ENCODE results near the gene TMEM258.

The TMEM258 gene

GRCh38 chr11:61792310-61793082 lies at the start of gene TMEM258, which contains the start of gene FEN1:
Gene TMEM258, minus strand, starts transcription at chr11:61792599. Its CDS starts 41 bp downstream, at chr11:61792558.
Gene FEN1, plus strand, starts transcription at chr11:61792911. Its CDS starts 2,451 bp downstream, at chr11:61795362.
- DNase-seq (ENCODE audit: low read depth), result peak; percentile 85

- no peak for DNase-seq (ENCODE audit: low read depth)
Measured at GRCh38 chr11:61841636-61842527, 49.5 kb upstream of the TMEM258 start.

- no peak for DNase-seq (ENCODE audit: low read depth)
Measured at GRCh38 chr11:61840371-61840770, 48.0 kb upstream of the TMEM258 start.

GRCh38 chr11:61839742-61840141 lies 47.3 kb upstream of the TMEM258 start:
- DNase-seq (ENCODE audit: low read depth), result no peak

- no peak for DNase-seq (ENCODE audit: low read depth)
Measured at GRCh38 chr11:61838921-61839320, 46.5 kb upstream of the TMEM258 start.

GRCh38 chr11:61838501-61838900 lies 46.1 kb upstream of the TMEM258 start:
- DNase-seq (ENCODE audit: low read depth), result no peak

- no peak for DNase-seq (ENCODE audit: low read depth)
Measured at GRCh38 chr11:61837411-61838005, 45.1 kb upstream of the TMEM258 start.

- DNase-seq (ENCODE audit: low read depth), result no peak
Measured at GRCh38 chr11:61836193-61836592, 43.8 kb upstream of the TMEM258 start.

GRCh38 chr11:61834278-61835048 lies 42.1 kb upstream of the TMEM258 start:
- DNase-seq (ENCODE audit: low read depth), result no peak

- DNase-seq (ENCODE audit: low read depth), result no peak
Measured at GRCh38 chr11:61833926-61834277, 41.5 kb upstream of the TMEM258 start.

GRCh38 chr11:61833471-61833870 lies 41.1 kb upstream of the TMEM258 start:
- no peak for DNase-seq (ENCODE audit: low read depth)

- no peak for DNase-seq (ENCODE audit: low read depth)
Measured at GRCh38 chr11:61832754-61833153, 40.4 kb upstream of the TMEM258 start.

- DNase-seq (ENCODE audit: low read depth), result no peak
Measured at GRCh38 chr11:61832207-61832606, 39.8 kb upstream of the TMEM258 start.

- no peak for DNase-seq (ENCODE audit: low read depth)
Measured at GRCh38 chr11:61830237-61831105, 38.1 kb upstream of the TMEM258 start.

GRCh38 chr11:61829806-61830205 lies 37.4 kb upstream of the TMEM258 start:
- DNase-seq (ENCODE audit: low read depth), result no peak

- no peak for DNase-seq (ENCODE audit: low read depth)
Measured at GRCh38 chr11:61828629-61829407, 36.4 kb upstream of the TMEM258 start.

GRCh38 chr11:61828379-61828628 lies 35.9 kb upstream of the TMEM258 start:
- DNase-seq (ENCODE audit: low read depth), result no peak

GRCh38 chr11:61827571-61828378 lies 35.4 kb upstream of the TMEM258 start, which contains the start of gene FADS2:
Gene FADS2, plus strand, starts transcription at chr11:61828300. Its CDS starts 91 bp downstream, at chr11:61828391.
- DNase-seq (ENCODE audit: low read depth), result peak; percentile 71

GRCh38 chr11:61826930-61827570 lies 34.7 kb upstream of the TMEM258 start:
- no peak for DNase-seq (ENCODE audit: low read depth)

Measured in stromal cell of bone marrow (primary cell).